ENCODE measurements around the gene USP20. TPM values are rescaled to one million over a fixed set of nuclear protein-coding genes. Genes with fewer than 3 reads are reported as not detected.

Gene USP20
- total RNA-seq, 3 donors from 2014 or later (not counting 1 experiment from before 2014, with no cell fraction given), result 66.8 to 86.1 (median 80.3) TPM

DNA sequence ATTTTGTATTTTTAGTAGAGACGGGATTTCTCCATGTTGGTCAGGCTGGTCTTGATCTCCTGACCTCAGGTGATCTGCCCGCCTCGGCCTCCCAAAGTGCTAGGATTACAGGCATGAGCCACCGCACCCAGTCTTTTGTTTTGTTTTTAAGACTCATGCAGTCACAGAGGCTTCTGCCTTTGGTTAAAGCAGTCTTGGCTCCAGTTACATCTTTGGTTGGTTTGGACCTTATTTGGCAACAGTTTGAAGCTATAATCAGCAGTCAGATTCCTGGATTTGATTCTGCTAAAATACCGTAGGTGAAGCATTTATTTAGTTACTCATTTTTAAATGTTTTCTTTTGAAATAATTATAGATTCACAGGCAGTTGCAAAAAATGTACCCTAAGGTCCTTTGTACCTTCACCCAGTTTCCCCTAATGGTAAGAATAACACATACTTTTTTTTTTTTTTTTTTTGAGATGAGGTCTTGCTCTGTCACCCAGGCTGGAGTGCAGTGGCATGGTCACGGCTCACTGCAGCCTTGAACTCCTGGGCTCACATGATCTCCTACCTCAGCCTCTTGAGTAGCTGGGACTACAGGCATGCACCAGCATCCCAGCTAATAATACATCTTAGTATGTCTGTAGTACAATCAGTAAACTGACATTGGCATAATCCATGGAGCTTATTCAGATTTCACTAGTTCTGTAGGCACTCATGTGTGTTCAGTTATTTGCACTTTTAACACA, 15.7 kb downstream of the USP20 start:
- Mint-ChIP-seq H3K4me3 (no peak overlapping the region), H3K36me3 (peaks cover 25% of the 10 kb centered on the region), H3K9me3 (no peaks in the 10 kb centered on the region), H3K27me3 (ENCODE audit: low read depth in 2 of 2) (no peaks in the 10 kb centered on the region), H3K4me1 (peaks cover 40 to 44% of the 10 kb centered on the region in 2 donors), H3K27ac (no peak overlapping the region)
- H3K27me3 ChIP-seq (ENCODE audit: control insufficient read depth, insufficient read depth, low read length), result no peaks in the 10 kb centered on the region
- no peak overlapping the region for H3K4me3 ChIP-seq (ENCODE audit: low read length)
- ATAC-seq (no peak), DNase-seq (no peak)
- TF ChIP-seq, protein P1, sequence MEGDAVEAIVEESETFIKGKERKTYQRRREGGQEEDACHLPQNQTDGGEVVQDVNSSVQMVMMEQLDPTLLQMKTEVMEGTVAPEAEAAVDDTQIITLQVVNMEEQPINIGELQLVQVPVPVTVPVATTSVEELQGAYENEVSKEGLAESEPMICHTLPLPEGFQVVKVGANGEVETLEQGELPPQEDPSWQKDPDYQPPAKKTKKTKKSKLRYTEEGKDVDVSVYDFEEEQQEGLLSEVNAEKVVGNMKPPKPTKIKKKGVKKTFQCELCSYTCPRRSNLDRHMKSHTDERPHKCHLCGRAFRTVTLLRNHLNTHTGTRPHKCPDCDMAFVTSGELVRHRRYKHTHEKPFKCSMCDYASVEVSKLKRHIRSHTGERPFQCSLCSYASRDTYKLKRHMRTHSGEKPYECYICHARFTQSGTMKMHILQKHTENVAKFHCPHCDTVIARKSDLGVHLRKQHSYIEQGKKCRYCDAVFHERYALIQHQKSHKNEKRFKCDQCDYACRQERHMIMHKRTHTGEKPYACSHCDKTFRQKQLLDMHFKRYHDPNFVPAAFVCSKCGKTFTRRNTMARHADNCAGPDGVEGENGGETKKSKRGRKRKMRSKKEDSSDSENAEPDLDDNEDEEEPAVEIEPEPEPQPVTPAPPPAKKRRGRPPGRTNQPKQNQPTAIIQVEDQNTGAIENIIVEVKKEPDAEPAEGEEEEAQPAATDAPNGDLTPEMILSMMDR (IDR thresholded peaks at IDR 0.05), result no peak
- intact Hi-C loops (cut with micrococcal nuclease), result no loop called here
- over 99% methylated on average over 5 of the region's 6 CpGs for WGBS (ENCODE audit: insufficient coverage)
- H3K9me3 ChIP-seq (ENCODE audit: control insufficient read depth, insufficient read depth, low read length), result no peaks in the 10 kb centered on the region
- H3K27ac ChIP-seq (ENCODE audit: low read length), result no peak overlapping the region
- H3K36me3 ChIP-seq (ENCODE audit: control insufficient read depth, insufficient read depth, low read length), result peaks cover 45% of the 10 kb centered on the region
- H3K4me1 ChIP-seq (ENCODE audit: control insufficient read depth, insufficient read depth, low read length), result peaks cover 23% of the 10 kb centered on the region

DNA sequence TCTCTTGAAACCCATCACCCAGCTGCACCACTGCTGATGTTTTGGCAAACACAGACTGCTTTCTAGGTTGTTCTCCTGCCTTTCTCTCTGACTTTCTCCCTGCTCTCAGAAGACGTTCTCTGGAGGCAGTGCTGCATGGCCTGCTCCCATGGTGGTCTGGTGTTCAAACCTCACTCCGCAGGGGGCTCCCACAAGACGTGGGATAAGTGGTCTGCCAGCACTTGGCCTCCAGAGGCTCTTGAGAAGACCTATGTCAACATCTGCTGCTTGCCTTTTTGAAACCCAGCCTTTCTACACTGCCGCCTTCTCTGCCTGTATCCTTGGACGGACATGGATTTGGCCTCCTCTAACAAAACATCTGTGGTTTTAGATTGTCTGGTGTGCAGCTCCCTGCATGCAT, 16.6 kb downstream of the USP20 start:
- no peaks in the 10 kb centered on the region for H3K9me3 ChIP-seq (ENCODE audit: control insufficient read depth, insufficient read depth, low read length)
- no peaks in the 10 kb centered on the region for H3K27me3 ChIP-seq (ENCODE audit: control insufficient read depth, insufficient read depth, low read length)
- peaks cover 53% of the 10 kb centered on the region for H3K36me3 ChIP-seq (ENCODE audit: control insufficient read depth, insufficient read depth, low read length)
- 95% methylated on average over 5 of the region's 5 CpGs for WGBS (ENCODE audit: insufficient coverage)
- Mint-ChIP-seq H3K27me3 (ENCODE audit: low read depth in 2 of 2) (no peaks in the 10 kb centered on the region), H3K36me3 (peaks cover 25% of the 10 kb centered on the region), H3K4me1 (peaks cover 40 to 44% of the 10 kb centered on the region in 2 donors), H3K4me3 (no peak overlapping the region), H3K9me3 (no peaks in the 10 kb centered on the region), H3K27ac (peak overlapping the region in 1 of 2 donors; percentile 62)
- ATAC-seq (no peak), DNase-seq (no peak)
- TF ChIP-seq, protein P1 (IDR thresholded peaks at IDR 0.05), result no peak
- H3K27ac ChIP-seq (ENCODE audit: low read length), result no peak overlapping the region
- H3K4me1 ChIP-seq (ENCODE audit: control insufficient read depth, insufficient read depth, low read length), result peaks cover 23% of the 10 kb centered on the region
- intact Hi-C loops (cut with micrococcal nuclease), result no loop called here
- H3K4me3 ChIP-seq (ENCODE audit: low read length), result no peak overlapping the region

DNA sequence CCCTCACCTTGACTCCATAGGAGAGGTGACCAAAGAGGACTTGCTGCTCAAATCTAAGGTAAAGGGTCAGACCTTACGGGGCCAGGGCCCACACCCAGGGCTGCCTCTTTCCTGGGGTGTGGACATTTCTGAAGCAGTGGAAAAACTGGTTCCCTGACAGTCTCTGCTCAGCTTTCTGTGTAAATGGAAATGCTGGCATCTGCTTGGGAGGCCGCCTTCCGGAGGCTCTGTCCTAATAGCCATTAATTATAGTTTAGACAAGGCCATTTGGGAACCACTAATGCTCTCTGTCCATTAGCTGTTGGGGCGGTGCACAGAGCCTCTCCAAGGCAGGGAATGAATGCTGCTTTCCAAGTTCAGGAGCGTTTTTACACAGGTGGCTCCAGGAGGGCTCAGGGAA, 17.3 kb downstream of the USP20 start:
- H3K27ac Mint-ChIP-seq, result no peak overlapping the region

More for the DNA sequence above, 17.3 kb downstream of the USP20 start:
- peaks cover 40 to 44% of the 10 kb centered on the region in 2 donors for H3K4me1 Mint-ChIP-seq
- Histone ChIP-seq H3K36me3 (ENCODE audit: control insufficient read depth, insufficient read depth, low read length) (peaks cover 59% of the 10 kb centered on the region), H3K4me1 (ENCODE audit: control insufficient read depth, insufficient read depth, low read length) (peaks cover 23% of the 10 kb centered on the region), H3K4me3 (ENCODE audit: low read length) (no peak overlapping the region), H3K9me3 (ENCODE audit: control insufficient read depth, insufficient read depth, low read length) (no peaks in the 10 kb centered on the region), H3K27me3 (ENCODE audit: control insufficient read depth, insufficient read depth, low read length) (no peaks in the 10 kb centered on the region), H3K27ac (ENCODE audit: low read length) (no peak overlapping the region)
- peaks cover 25% of the 10 kb centered on the region for H3K36me3 Mint-ChIP-seq
- ATAC-seq (no peak), DNase-seq (no peak)
- no peaks in the 10 kb centered on the region for H3K9me3 Mint-ChIP-seq
- intact Hi-C loops (cut with micrococcal nuclease), result no loop called here
- H3K27me3 Mint-ChIP-seq (ENCODE audit: low read depth in 2 of 2), result no peaks in the 10 kb centered on the region
- H3K4me3 Mint-ChIP-seq, result no peak overlapping the region
- TF ChIP-seq, protein P1 (IDR thresholded peaks at IDR 0.05), result no peak
- WGBS (ENCODE audit: insufficient coverage), result 79% methylated on average over 5 of the region's 5 CpGs

Measured in natural killer cell (primary cell).